Hypothalamus (tissue), 51 donors: Measurements from ENCODE around the gene KRTAP12-1.

Experiments
- DNase-seq, 51 donors: peaks; one replicate each; lab custom pipeline; 2025; lab: John Stamatoyannopoulos, UW

The KRTAP12-1 gene

DNA sequence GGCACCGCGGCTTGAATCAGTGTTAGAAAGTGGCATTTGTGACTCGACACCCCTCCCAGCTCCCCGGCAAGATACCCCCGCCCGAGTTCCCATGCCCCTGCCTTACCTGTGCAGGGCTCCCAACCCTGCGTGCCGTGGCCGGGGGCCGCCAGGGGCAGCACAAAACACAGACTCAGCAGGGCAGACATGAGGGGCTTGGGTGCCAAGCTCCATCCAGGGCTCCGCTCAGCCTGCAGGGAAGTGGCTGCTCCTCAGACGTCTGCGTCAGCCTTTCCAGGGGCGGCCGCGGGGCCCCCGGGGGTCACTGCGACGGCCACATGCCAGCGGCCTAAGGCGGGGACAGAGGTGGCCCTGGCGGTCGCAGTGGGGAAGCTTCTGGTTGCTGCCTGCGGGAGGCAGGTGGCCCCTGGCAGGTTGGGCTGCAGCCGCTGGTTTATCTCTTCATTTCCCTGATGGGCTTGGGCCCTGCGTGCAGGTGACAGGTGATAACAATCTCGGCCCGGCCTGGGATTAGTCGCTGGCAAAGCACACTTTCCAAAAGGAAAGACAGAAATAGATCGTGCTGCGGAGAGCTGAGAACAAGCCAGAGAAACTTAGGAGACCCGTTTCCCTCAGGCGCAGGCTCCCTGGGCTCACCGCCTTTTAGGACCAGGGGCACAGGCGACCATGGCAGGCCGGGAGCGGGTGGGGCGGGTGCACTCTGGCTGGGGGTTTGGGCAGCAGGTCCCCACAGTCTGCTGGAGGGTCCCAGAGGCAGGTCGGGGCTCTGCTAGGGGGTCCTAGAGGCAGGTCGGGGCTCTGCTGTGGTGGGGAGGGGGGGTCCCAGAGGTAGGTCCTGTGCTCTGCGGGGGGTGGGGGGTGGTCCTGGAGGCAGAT lies 29.6 kb upstream of the KRTAP12-1 start, which contains the start of gene TSPEAR:
TSPEAR (minus strand) TSS at position 246 of the 876 bp plus-strand sequence; CDS start at position 188, 58 bp downstream.
- DNase-seq: no peak

DNA sequence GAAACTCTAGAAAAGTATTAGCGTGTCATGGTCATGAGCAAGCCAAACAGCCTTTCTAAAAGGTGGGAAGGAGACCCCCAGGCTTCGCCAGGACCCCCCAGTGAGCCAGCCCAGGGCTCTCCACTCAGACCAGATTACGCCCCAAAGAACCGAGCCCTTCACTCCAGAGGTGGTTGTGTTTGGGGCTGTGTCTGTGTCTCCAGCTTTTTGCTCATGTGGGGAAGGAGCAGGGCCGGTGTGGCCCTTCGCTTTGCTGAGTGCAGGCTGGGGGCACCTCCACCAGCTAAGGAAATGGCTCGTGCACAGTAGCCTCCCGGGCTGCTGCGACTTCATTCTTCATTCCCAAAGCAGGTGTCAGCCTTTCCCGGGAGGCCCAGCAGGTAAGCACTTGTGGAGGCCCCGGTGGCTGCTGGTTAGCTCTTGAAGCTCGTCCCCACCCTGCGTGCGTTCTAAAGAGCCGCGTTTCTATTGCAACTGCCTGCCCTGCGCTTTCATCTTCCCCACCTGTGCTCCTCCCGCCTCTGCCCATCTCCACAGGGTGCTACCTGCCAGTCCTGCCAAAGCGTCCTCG lies 28.9 kb upstream of the KRTAP12-1 start:
- DNase-seq: no peak

DNA sequence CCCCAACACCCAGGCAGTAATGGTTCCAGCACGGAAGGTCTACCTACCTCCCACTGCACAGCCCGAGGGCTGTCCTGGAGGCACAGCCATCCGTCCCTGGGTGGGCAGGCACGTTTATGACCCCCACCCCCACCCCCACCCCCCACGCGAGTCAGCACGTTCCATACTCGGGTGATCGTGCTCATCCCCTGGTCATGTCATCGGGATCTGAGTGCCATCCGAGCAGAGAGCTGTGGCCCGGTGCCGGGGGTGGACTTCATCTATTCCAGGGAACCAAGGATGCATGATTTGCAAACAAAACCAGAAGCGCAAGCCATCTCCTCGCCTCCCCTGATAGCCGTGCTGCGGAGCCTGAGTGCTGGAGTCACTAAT lies 28.3 kb upstream of the KRTAP12-1 start:
- no peak for DNase-seq

DNA sequence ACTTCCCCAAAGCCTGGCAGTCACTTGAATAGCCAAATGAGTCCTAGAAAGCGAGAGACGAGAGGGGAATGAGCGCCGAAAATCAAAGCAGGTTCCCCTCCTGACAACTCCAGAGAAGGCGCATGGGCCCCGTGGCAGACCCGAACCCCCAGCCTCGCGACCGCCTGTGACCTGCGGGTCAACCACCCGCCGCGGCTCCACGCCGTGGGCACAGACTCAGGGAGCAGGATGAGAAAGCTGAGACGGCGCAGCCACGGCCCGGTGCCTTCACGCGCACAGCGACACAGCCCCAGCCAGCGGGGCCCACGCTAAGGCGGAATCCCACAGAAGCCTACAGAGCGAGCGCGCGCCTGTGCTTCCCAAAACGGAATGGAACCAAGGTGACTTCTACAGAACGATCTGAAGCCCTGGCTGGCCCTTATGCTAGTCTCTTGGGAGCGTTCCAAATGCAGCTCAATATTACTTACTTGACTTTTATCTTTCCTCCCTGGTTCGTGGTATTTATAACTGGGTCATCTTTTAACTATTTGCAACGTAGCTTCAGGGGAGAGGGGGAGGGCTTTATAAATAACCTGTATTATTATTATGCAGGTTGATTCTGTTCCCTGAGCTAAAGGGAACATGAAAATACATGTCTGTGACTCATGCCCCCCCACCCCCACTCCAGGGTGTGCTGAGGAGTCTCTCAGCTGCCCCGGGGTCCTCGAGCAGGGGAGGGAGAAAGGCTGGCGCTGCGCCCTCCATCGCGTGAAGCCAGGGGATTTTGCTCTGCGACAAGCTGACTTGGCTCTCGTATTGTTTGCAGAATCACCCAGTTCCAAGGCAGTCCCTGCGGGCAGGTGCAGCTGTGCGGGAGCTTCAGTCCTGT lies 27.7 kb upstream of the KRTAP12-1 start:
- DNase-seq: peak in 1 of 51 donors; percentile 4

DNA sequence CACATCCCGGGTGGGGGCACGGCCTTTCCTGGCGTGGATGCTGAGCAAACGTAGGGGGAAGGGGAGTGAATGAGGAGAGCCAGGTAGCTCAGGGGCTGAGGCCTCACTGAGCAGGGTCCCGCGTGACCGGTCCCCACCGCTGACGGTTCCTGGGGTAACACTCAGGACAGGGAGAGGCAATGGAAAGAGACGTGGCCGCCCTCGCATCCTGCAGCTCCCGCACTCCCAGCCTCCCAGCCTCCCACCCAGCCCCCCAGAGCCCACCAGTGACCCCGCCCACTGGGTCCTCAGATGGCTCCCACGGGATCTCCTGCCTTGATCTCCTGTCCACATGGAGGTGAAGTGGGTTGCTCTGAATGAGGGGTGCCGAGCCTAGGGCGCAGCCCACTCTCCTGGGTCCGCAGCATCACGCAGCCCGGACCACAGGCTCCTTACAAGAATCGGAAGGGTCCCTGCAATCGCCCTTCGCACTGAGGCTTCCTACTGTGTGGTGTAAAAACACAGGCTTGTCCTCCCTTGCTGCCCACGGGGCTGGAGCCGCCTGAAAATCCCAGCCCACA lies 27.0 kb upstream of the KRTAP12-1 start:
- DNase-seq: no peak

DNA sequence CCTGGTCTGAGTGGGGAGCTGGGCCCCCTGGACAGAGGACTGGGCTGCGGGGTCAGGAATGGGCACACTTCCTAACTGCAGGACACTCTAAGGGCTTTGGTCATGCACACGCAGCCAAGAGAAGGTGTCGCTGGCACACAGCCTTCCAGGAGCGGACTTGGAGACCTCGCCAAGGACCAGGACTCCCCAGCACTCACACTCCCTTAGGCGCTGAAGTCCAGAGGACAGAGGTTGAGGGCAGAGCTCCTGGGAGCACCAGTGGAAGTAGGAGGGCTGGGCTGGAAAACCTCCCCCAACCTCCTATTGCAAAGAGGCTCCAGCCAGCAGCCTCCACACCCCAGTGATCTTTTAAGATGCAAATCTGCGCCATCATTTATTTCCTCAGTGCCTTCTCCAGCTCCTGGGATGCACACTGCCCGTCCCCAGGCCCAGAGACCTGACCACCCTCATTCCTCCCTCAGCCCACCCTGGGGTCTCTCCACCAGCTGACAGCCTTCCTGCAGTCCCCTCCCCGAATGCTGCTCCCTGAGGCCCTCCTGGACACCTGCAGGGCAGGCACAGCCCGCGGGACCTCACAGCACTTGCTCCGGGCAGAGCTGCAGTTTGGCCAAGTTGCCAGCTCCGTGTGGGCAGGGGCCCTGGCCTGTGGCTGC lies 26.4 kb upstream of the KRTAP12-1 start:
- DNase-seq: no peak

DNA sequence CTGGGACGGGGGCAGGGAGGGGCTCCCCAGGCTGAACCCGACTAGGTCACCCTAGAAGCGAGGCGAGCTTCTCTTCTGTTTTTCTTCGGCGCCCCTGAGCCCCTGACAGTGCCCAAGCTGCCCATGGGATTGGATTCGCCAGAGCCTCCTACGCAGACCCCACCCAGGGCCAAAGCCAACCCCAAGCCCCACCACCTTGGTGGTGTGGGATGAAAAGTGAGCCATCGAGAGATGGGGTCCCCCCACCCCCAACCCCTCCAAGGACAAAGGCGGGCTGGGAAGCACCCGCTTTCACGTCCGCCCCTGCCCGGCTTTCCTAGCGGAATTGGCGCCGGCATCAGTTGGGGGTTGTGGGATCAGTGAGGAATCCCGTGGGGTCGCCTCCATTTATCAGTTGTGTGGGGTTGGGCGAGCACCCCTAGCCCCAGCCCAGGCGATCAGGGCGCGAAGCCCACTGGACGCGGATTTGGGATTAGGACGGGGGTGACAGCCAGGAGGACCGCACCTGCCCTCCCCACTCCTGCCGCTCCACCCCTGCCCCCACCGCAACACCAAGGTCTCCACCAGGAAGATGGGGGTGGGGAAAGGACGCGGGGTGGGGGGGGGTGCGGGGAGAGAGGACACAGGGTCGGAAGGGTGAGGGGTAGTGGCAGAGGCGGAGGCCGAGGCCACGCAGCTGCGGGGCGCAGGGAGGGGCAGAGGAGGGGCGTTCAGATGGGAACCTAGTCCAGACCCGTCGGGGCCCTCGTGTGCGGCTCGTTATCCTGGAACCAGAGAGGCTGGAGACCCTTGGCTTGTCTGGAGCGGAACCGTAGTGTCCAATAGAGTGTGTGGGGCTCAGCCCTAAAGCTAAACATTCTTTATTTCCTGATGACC lies 25.0 kb upstream of the KRTAP12-1 start:
- DNase-seq: no peak

DNA sequence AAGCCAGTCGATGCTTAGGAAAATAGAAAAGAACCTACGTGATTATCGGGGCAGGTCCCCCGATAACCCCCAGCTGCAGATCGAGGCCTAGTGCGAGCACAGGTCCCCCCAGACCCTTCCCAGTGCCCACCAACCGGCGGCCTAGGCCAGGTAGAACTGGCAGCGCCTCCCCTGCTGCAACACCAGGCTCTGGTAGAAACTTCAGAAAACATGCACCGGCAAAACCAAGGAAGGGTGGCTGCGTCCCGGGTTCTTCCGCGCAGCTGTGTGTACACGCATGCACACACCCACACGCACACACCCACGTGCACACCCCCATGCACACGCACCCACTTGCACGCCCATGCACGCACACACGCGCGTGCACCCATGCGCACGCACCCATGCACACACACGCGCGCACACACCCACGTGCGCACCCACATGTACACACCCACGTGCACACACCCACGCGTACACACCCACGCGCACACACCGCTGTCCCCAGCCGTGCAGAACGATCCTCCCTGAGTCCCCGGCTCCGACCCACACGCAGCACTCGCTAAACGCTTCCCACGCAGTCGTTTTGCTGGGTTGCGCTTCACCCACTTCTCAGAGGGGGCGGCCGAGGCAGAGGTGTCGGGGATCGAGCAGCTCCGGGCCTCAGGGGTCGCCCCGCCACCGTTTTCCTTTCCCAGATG lies 24.2 kb upstream of the KRTAP12-1 start:
- DNase-seq: no peak

DNA sequence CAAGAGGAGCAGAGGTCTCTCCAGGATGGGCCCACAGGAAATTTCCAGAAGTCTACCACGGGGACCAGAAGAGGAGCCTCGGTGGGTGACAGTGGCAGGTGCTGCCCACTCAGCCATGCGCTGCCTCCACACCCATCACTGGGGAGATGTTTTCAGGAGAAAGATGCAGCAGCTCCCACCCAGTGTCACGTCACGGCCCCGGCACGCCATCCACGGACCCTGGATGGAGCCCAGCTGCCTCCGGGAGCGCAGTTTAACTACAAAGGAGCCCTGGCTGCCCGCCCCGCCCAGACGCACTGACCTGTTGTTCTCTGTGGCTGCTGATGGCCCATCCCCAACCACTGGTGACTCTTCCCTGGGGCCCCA lies 22.7 kb upstream of the KRTAP12-1 start:
- DNase-seq: no peak

DNA sequence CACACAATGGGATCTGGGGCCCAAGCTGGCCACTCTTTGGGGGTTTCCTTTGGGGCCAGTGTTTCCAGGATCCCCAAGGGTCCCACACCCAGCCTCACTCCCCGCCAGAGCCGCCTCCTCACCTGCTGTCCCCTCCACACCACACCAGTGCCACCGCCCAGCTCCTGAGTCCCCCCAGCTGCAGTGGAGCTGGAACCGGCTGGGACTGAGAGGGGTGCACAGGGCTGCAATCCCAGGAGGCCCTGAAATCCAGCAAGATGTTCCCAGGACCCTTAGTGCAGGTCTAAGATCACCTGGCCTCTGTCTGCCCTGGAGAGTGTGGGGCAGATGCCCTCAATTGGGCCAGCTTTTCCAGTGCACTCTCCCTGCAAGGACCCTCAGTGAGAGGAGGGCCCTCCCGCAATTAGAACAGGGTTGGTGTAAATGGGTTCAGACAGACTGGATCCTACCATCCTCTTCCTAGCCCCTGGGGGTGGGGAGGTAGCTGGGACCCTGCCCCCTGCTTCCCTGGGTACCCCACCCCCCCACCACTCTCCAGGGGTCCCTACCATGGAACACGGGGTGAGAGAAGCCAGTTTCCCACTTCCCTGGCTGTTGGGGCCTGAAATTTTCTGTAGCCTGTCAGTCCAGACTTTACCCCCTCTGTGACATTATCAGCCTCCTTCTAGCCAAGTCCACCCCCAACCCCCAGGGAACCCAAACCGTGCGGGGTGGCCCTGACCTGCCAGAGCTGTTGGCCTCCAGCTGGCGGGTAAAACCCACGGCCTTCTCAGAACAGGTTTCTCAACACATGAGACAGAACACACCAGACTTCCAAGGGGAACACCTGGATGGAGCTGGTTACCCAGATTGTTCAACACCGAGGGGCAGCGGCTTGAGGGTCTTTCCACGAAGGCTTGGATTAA lies 22.0 kb upstream of the KRTAP12-1 start:
- DNase-seq: no peak

DNA sequence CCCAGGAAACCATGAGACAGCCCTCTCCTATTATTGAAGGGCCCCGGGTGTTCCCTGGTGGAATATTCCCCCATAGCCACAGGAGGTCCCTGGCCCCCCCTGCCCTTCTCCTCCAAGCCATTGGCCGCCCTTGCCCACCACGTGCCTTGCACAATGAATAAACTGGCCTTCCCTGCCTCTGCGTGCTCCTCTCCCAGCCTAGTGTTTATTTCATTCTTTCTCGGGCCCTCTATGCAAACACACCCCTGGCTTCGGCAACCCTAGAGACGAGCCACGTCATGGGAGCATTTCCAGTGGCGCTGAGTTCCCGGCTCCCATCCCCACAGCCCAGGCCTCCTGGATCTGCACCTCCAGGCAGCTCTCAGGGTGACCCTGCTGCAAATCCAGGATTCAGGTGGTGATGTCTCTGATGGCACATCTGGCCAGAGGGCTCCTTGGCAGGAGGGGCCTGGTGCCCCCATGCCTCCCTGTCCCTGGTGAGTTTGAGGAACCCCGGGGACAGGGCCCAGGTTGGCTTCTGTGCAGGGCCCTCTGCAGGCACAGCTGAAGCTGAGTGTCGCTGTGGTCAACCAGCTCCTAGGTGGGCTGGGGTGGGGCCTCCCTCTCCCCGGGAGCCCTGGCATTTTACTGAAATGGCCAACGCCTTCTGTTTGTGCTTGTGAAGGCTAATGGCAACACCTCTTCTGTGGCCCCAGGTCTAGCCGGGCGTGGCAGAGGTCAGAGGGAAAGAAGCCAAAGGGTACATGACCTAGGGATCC lies 21.2 kb upstream of the KRTAP12-1 start:
- DNase-seq: no peak

DNA sequence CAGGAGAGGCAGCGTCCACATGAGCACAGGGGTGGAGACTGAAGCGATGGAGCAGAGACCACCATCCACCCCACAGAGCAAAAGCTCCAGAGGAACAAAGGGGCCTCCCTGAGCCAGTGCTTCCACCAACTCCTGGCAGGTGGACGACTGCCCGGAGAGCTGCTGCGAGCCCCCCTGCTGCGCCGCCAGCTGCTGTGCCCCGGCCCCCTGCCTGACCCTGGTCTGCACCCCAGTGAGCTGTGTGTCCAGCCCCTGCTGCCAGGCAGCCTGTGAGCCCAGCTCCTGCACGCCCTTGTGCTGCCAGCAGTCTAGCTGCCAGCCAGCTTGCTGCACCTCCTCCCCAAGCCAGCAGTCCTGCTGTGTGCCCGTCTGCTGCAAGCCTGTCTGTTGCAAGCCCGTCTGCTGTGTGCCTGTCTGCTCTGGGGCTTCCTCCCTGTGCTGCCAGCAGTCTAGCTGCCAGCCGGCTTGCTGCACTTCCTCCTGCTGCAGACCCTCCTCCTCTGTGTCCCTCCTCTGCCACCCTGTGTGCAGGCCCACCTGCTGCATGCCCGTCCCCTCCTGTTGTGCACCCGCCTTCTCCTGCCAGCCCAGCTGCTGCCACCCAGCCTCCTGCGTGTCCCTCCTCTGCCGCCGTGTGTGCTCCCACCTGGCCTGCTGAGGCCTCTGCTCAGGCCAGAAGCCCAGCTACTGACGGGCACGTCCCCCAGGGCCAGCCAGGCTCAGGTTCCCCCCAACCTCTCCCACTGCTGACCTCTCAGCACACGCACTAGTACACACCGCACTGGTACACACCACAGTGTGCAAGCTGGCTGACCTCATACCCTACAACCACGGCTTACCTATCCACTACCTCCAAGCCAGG lies 20.4 kb upstream of the KRTAP12-1 start:
- DNase-seq: no peak

DNA sequence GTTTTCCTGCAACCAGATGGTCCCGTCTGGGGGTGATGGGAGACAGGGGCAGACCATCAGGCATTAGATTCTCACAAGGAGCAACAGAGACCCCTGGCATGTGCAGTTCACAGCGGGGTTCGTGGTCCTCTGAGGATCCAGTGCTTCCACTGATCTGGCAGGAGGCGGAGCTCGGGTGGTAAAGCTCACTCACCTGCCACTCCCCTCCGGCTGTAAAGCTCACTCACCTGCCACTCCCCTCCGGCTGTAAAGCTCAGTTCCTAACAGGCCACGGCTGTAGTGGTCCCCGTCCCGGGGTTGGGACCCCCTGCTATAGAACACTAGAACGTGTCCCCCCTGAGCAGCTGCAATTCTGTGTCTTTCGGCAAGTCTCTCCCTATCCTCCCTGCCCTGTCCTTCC lies 19.6 kb upstream of the KRTAP12-1 start:
- DNase-seq: no peak

DNA sequence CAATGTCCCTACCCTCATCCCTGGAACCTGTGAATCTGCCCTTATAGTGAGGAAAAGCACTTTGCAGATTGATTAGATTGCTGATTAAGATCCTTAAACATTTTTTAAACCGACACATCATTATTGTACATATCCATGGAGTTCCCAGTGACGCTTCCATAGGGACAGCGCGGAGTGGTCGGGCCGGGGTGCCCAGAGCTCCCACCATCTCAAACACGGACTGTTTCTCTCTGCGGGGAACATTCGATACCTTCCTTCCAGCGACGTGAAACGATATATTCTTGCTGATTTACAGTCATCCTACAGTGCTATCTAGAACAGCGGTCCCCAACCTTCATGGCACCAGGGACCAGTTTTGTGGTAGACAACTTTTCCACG lies 19.0 kb upstream of the KRTAP12-1 start:
- DNase-seq: no peak

DNA sequence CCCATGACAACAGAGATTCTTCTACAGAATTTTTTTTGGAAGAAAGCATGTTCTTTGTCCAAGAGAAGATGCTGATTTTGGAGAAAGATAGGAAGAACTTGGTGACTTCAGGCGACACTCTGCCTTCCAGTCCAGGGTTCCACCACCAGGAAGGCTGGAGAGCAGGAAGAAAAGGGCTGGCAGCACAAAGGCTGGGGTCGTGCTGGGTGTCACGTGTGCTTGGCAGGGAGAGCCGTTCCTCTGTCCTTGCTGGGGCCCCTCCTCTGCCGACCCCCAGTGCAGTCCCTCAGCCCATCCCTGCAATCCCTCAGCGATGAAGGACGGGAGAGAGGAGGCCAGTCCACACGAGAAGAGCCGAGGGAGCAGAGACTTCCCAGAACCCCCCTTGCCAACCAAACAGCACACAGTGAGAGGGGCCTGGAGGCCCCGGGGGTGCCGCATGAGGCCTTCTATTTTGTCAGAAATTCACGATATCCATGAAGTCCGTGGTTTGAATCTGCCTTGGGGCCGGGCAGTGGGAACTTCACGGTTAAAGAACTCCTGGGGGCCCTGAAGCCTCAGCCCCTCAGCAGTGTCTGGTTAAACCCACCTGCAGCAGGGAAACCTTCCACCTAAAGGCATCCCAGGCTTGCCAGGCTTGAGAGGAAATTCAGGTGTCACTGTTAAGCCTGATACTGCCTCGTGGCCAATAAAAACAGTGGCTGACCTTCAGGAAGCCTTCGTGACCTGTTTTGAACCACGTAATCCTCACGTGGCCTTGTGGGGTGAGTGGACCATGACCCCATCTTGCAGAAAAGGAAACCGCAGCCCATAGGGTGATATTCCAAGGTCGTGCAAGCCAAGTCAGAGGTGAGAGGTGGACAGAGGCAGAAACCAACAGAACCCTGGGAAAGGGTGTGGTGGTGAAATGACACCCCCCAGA lies 18.4 kb upstream of the KRTAP12-1 start:
- DNase-seq: no peak
